Measurements from ENCODE around the gene C16orf46.

DNA sequence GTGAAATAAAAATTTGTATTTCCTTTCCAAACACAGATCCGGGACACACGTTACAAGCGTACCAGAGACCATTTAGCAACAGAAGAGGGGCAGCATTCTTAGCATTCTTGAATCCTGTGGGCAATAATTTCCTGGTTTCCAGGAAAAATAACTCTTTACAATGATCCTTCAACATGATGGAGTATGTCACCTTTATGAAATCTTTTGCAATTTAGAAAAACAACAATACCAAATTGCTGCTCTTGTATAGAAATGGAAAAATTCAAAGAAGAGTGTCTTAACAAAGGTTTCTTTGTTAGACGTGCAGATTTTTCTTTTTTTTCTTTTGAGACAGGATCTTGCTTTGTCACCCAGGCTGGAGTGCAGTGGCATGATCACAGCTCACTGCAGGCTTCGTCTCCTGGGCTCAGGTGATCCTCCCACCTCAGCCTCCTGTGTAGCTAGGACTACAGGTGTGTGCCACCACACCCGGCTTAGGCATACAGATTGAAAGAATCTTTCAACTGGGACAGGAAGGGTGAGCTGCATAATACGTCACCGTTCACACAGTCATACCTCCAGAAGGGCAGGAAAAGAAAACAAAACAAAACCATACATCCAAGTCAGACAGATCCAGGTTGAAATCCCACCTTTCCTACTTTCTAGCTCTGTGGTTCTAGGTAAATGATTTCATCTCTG, 29.9 kb upstream of the C16orf46 start:
- TF ChIP-seq TAF1 (IDR thresholded peaks at IDR 0.05; ENCODE audit: borderline replicate concordance, low read depth, low read length), result no peak
- TF ChIP-seq, protein P1, sequence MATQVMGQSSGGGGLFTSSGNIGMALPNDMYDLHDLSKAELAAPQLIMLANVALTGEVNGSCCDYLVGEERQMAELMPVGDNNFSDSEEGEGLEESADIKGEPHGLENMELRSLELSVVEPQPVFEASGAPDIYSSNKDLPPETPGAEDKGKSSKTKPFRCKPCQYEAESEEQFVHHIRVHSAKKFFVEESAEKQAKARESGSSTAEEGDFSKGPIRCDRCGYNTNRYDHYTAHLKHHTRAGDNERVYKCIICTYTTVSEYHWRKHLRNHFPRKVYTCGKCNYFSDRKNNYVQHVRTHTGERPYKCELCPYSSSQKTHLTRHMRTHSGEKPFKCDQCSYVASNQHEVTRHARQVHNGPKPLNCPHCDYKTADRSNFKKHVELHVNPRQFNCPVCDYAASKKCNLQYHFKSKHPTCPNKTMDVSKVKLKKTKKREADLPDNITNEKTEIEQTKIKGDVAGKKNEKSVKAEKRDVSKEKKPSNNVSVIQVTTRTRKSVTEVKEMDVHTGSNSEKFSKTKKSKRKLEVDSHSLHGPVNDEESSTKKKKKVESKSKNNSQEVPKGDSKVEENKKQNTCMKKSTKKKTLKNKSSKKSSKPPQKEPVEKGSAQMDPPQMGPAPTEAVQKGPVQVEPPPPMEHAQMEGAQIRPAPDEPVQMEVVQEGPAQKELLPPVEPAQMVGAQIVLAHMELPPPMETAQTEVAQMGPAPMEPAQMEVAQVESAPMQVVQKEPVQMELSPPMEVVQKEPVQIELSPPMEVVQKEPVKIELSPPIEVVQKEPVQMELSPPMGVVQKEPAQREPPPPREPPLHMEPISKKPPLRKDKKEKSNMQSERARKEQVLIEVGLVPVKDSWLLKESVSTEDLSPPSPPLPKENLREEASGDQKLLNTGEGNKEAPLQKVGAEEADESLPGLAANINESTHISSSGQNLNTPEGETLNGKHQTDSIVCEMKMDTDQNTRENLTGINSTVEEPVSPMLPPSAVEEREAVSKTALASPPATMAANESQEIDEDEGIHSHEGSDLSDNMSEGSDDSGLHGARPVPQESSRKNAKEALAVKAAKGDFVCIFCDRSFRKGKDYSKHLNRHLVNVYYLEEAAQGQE (IDR thresholded peaks at IDR 0.05; ENCODE audit: low read depth, low read length), result no peak

All from SK-N-SH (cell line).